NT2/D1 (cell line): ENCODE measurements around the gene MAP2K2.

Source experiments
- SUZ12 ChIP-seq: IDR thresholded peaks from 2 replicates; pipeline ENCODE4 v1.6.1; 2011; ENCODE audit not compliant: insufficient read length, insufficient read depth; ENCODE audit errors: extremely low read depth
- YY1 ChIP-seq: IDR thresholded peaks from 2 replicates; pipeline ENCODE4 v1.6.1; 2011; ENCODE audit not compliant: insufficient read length, insufficient read depth
- ZNF274 ChIP-seq: IDR thresholded peaks from 2 replicates; pipeline ENCODE4 v1.6.1; 2011; ENCODE audit warnings: mild to moderate bottlenecking, low read depth, low read length

DNA sequence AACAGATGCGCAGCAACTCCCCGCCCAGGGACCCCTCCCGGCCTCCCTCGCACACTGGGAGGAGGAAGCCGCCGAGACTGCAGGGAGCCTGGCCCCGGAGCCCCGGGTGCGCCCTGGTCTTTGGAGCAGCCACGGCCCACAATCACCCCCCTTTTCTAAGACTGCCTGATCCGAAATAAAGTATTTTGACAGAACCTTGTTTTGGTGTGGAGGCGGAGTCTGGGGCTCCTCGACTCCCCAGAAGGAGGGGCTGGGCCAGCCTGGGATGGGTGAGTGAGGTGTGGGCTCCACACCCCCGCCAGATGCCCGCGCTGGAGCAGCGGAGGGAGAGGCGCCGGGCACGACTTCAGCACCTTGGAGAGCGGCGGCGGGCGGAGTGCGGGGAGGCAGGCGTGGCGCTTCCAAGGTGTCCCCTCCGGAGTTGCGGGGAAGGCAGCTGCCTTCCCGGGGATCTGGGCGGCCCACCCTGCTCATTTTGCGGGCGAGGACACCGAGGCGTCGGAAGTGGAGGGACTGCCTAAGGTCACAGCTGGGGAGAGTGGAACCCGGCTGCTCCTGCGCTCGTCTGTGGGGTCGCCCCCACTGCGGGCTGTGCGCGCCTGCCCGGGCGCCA lies 49.0 kb upstream of the MAP2K2 start:
- TF ChIP-seq SUZ12 = no peak
- no peak for TF ChIP-seq YY1
- no peak for TF ChIP-seq ZNF274
